HEK293 (cell line): ENCODE data around the gene IFNL3.

Source experiments
- CTCF ChIA-PET: fragments of 350-600 bp; formaldehyde crosslinking; extraction: SDS; loops from one replicate; lab custom pipeline; 2021; ENCODE audit warnings: antibody characterized with exemption; lab: Yijun Ruan, JAX
- POLR2A ChIA-PET: fragments of 300-600 bp; formaldehyde crosslinking; extraction: SDS; loops from one replicate; lab custom pipeline; 2020; ENCODE audit warnings: antibody characterized with exemption, inconsistent platforms; lab: Yijun Ruan, JAX
- H3K27ac ChIP-seq: fragments of 200-500 bp; sonication (Bioruptor generic); 2 replicates; pipeline ENCODE4 v1.5.1; 2014; ENCODE audit warnings: low read depth, low read length, control low read depth, inconsistent platforms; ENCODE audit errors: extremely low read depth
- H3K36me3 ChIP-seq, 2 experiments: fragments of 200-500 bp in 1 of 2; sonication (Bioruptor generic) in 1 of 2; 1 replicate in 1 of 2; 2 replicates in 1 of 2; pipeline ENCODE4 v1.5.1; 2014 to 2017; ENCODE audit warnings: inconsistent platforms in 2 of 2, low read length in 2 of 2; ENCODE audit not compliant: control insufficient read depth in 2 of 2, insufficient read depth in 1 of 2
- H3K4me1 ChIP-seq: fragments of 200-500 bp; sonication (Bioruptor generic); 2 replicates; pipeline ENCODE4 v1.5.1; 2014; ENCODE audit warnings: mild to moderate bottlenecking, low read length, inconsistent platforms; ENCODE audit not compliant: control insufficient read depth, insufficient read depth
- H3K4me3 ChIP-seq: 2 replicates; pipeline ENCODE4 v1.5.1; 2011; ENCODE audit warnings: low read depth, mild to moderate bottlenecking, control low read depth, low read length, moderate library complexity
- H3K9me3 ChIP-seq: fragments of 200-500 bp; sonication (Bioruptor generic); 2 replicates; pipeline ENCODE4 v1.5.1; 2014; ENCODE audit warnings: low read depth, low read length, inconsistent platforms; ENCODE audit not compliant: control insufficient read depth, insufficient read depth
- BCL11B ChIP-seq: fragments of 450-650 bp; formaldehyde crosslinking; IDR thresholded peaks from 2 replicates; pipeline ENCODE4 v1.5.1; 2016; ENCODE audit warnings: low read depth, missing biosample characterization, missing genetic modification characterization
- GFI1B ChIP-seq: fragments of 450-650 bp; formaldehyde crosslinking; IDR thresholded peaks from 2 replicates; pipeline ENCODE4 v1.5.1; 2016; ENCODE audit warnings: missing biosample characterization, missing genetic modification characterization
- GLI4 ChIP-seq: fragments of 450-650 bp; formaldehyde crosslinking; IDR thresholded peaks from 2 replicates; pipeline ENCODE4 v1.5.1; 2016; ENCODE audit warnings: missing biosample characterization, missing genetic modification characterization
- KLF16 ChIP-seq: fragments of 450-650 bp; formaldehyde crosslinking; IDR thresholded peaks from 2 replicates; pipeline ENCODE4 v1.5.1; 2017; ENCODE audit warnings: missing biosample characterization, missing genetic modification characterization
- MEIS1 ChIP-seq: sonication (generic); formaldehyde crosslinking; IDR thresholded peaks from 2 replicates; pipeline ENCODE4 v1.8.1; 2022; ENCODE audit warnings: missing genetic modification reagents, mild to moderate bottlenecking, borderline replicate concordance
- PRDM4 ChIP-seq: fragments of 450-650 bp; formaldehyde crosslinking; IDR thresholded peaks from 2 replicates; pipeline ENCODE4 v1.5.1; 2017; ENCODE audit warnings: missing biosample characterization, missing genetic modification characterization
- SCRT2 ChIP-seq: fragments of 450-650 bp; formaldehyde crosslinking; IDR thresholded peaks from 2 replicates; pipeline ENCODE4 v1.5.1; 2016; ENCODE audit warnings: missing biosample characterization, missing genetic modification characterization
- ZBTB48 ChIP-seq: fragments of 450-650 bp; formaldehyde crosslinking; IDR thresholded peaks from 2 replicates; pipeline ENCODE4 v1.5.1; 2016; ENCODE audit warnings: missing biosample characterization, missing genetic modification characterization
- ZBTB6 ChIP-seq: fragments of 450-650 bp; formaldehyde crosslinking; IDR thresholded peaks from 2 replicates; pipeline ENCODE4 v1.5.1; 2017; ENCODE audit warnings: missing biosample characterization, missing genetic modification characterization
- ZNF112 ChIP-seq: fragments of 450-650 bp; formaldehyde crosslinking; IDR thresholded peaks from 2 replicates; pipeline ENCODE4 v1.5.0; 2017; ENCODE audit warnings: missing biosample characterization, missing genetic modification characterization
- ZNF132 ChIP-seq: fragments of 450-650 bp; formaldehyde crosslinking; IDR thresholded peaks from 2 replicates; pipeline ENCODE4 v1.5.1; 2017; ENCODE audit warnings: missing biosample characterization, missing genetic modification characterization, borderline replicate concordance
- ZNF148 ChIP-seq: fragments of 450-650 bp; formaldehyde crosslinking; IDR thresholded peaks from 2 replicates; pipeline ENCODE4 v1.5.0; 2017; ENCODE audit warnings: missing biosample characterization, missing genetic modification characterization, borderline replicate concordance
- ZNF350 ChIP-seq: fragments of 450-650 bp; formaldehyde crosslinking; IDR thresholded peaks from 2 replicates; pipeline ENCODE4 v1.5.0; 2017; ENCODE audit warnings: missing biosample characterization, mild to moderate bottlenecking, missing genetic modification characterization
- ZNF513 ChIP-seq: fragments of 450-650 bp; IDR thresholded peaks from 2 replicates; pipeline ENCODE4 v1.5.1; 2018; ENCODE audit warnings: missing biosample characterization, missing genetic modification characterization
- ZNF580 ChIP-seq: fragments of 450-650 bp; formaldehyde crosslinking; IDR thresholded peaks from 2 replicates; pipeline ENCODE4 v1.5.1; 2016; ENCODE audit warnings: missing biosample characterization, missing genetic modification characterization
- ZNF621 ChIP-seq: fragments of 450-650 bp; formaldehyde crosslinking; IDR thresholded peaks from 2 replicates; pipeline ENCODE4 v1.5.1; 2017; ENCODE audit warnings: missing biosample characterization, missing genetic modification characterization
- ZNF660 ChIP-seq: fragments of 450-650 bp; IDR thresholded peaks from 2 replicates; pipeline ENCODE4 v1.5.1; 2018; ENCODE audit warnings: missing biosample characterization, mild to moderate bottlenecking, missing genetic modification characterization
- ZNF704 ChIP-seq: fragments of 450-650 bp; formaldehyde crosslinking; IDR thresholded peaks from 2 replicates; pipeline ENCODE4 v1.5.1; 2016; ENCODE audit warnings: missing biosample characterization, missing genetic modification characterization
- ZNF768 ChIP-seq: fragments of 450-650 bp; formaldehyde crosslinking; IDR thresholded peaks from 2 replicates; pipeline ENCODE4 v1.5.1; 2018; ENCODE audit warnings: missing biosample characterization, mild to moderate bottlenecking, missing genetic modification characterization
- ZNF777 ChIP-seq: fragments of 450-650 bp; formaldehyde crosslinking; IDR thresholded peaks from 2 replicates; pipeline ENCODE4 v1.5.1; 2017; ENCODE audit warnings: missing biosample characterization, missing genetic modification characterization, borderline replicate concordance
- ZSCAN23 ChIP-seq: fragments of 450-650 bp; formaldehyde crosslinking; IDR thresholded peaks from 2 replicates; pipeline ENCODE4 v1.5.1; 2016; ENCODE audit warnings: missing biosample characterization, missing genetic modification characterization

IFNL3 gene

GRCh38 chr19:39208175-39208795 is 36.5 kb downstream of the IFNL3 start:
- ChIA-PET CTCF (interaction anchor here (0.6 to 4.0 kb wide), 3 partner anchors 21 to 687 kb away, joined by 3 to 24 read pairs (median 4); no protein-coding TSS in a partner anchor), POLR2A (interaction anchor here (0.7 kb wide), 2 partner anchors 102 to 104 kb away, joined by 3 read pairs; no protein-coding TSS in a partner anchor)
- TF ChIP-seq GFI1B (tag by site-specific recombination), result no peak
- TF ChIP-seq BCL11B (tag by site-specific recombination), result no peak
- TF ChIP-seq ZSCAN23 (tag by site-specific recombination), result no peak
- TF ChIP-seq ZBTB48 (tag by site-specific recombination), result peak; percentile 85
- no peak for TF ChIP-seq ZNF704 (tag by site-specific recombination)
- TF ChIP-seq ZNF660, result no peak
- TF ChIP-seq ZNF621 (tag by site-specific recombination), result no peak
- TF ChIP-seq ZNF777 (tag by site-specific recombination), result no peak
- no peak for TF ChIP-seq GLI4 (tag by site-specific recombination)
- no peaks in the 10 kb centered on the region for H3K36me3 ChIP-seq
- H3K27ac ChIP-seq, result no peak overlapping the region
- no peaks in the 10 kb centered on the region for H3K9me3 ChIP-seq
- no peak overlapping the region for H3K4me3 ChIP-seq
- H3K4me1 ChIP-seq, result peaks cover 10% of the 10 kb centered on the region

- H3K4me3 ChIP-seq, result no peak overlapping the region
- POLR2A ChIA-PET, result no interaction called here
- TF ChIP-seq ZNF112 (tag by site-specific recombination), result no peak
- no peak for TF ChIP-seq ZBTB6
- no peak for TF ChIP-seq ZNF132 (tag by site-specific recombination)
- TF ChIP-seq SCRT2 (tag by site-specific recombination), result no peak
- no peak for TF ChIP-seq ZNF513 (tag by site-specific recombination)
- no peak for TF ChIP-seq ZNF148 (tag by site-specific recombination)
- no peak for TF ChIP-seq MEIS1
- no peak for TF ChIP-seq PRDM4 (tag by site-specific recombination)
- TF ChIP-seq ZNF350, result no peak
- TF ChIP-seq ZNF768 (tag by site-specific recombination), result peak; percentile 79; the same call in 1 of the 2 replicates
- TF ChIP-seq KLF16 (tag by site-specific recombination), result no peak
- peak; percentile 60 for TF ChIP-seq ZNF580 (tag by site-specific recombination)
- CTCF ChIA-PET, result interaction anchor here (0.6 to 4.0 kb wide), 3 partner anchors 20 to 208 kb away, joined by 4 to 24 read pairs (median 7); no protein-coding TSS in a partner anchor
- H3K4me1 ChIP-seq, result peaks cover 10% of the 10 kb centered on the region
- no peaks in the 10 kb centered on the region for H3K9me3 ChIP-seq
- H3K36me3 ChIP-seq, result no peaks in the 10 kb centered on the region
- H3K27ac ChIP-seq, result no peak overlapping the region
Measured at GRCh38 chr19:39207293-39207836, 37.4 kb downstream of the IFNL3 start.
